Thoracic aorta (tissue), 2 donors: ENCODE results near the gene PFKFB3. TPM values are rescaled to one million over a fixed set of nuclear protein-coding genes. Genes with fewer than 3 reads are reported as not detected.
A peak's percentile ranks its signal among the peaks of the same experiment; 100 is the strongest.
"Not testable (repeated sequence)": the region's sequence is repeated elsewhere in the genome, so short reads cannot be mapped to it uniquely, and the experiment has no call there.

Experiments
- ATAC-seq: fragments of 150-250 bp; one replicate; pipeline ENCODE4 v1.8.0; 2017; ENCODE audit warnings: low read depth; ENCODE audit not compliant: insufficient number of reproducible peaks, low FRiP score
- DNase-seq: peaks from one replicate; pipeline ENCODE4 v3.0.0-alpha.2; 2020; ENCODE audit warnings: low spot score
- H3K27ac ChIP-seq, 2 donors: fragments of 200-600 bp; sonication (generic); 1 replicate in 1 of 2; 2 replicates in 1 of 2; pipeline ENCODE4 v1.5.1; 2016; ENCODE audit warnings: mild to moderate bottlenecking in 2 of 2, moderate library complexity in 2 of 2
- H3K27me3 ChIP-seq: fragments of 200-600 bp; sonication (generic); replicated peaks from 2 replicates; pipeline ENCODE4 v1.6.0; 2016; ENCODE audit warnings: mild to moderate bottlenecking; ENCODE audit not compliant: insufficient read depth
- H3K36me3 ChIP-seq: fragments of 200-600 bp; sonication (generic); one replicate; pipeline ENCODE4 v1.5.1; 2016
- H3K4me1 ChIP-seq, 2 donors: fragments of 200-600 bp; sonication (generic); 1 replicate in 1 of 2; 2 replicates in 1 of 2; pipeline versions ENCODE4 v1.5.1 to v1.6.0; 2016; ENCODE audit warnings: low read depth in 2 of 2, mild to moderate bottlenecking in 1 of 2; ENCODE audit not compliant: control insufficient read depth in 1 of 2
- H3K4me3 ChIP-seq: fragments of 200-600 bp; sonication (generic); 2 replicates; pipeline ENCODE4 v1.5.1; 2016; ENCODE audit warnings: mild to moderate bottlenecking
- H3K9me3 ChIP-seq: fragments of 200-600 bp; sonication (generic); 2 replicates; pipeline ENCODE4 v1.5.1; 2016
- CTCF ChIP-seq: fragments of 200-600 bp; sonication (generic); IDR thresholded peaks from one replicate; pipeline ENCODE4 v1.5.1; 2019; ENCODE audit warnings: antibody characterized with exemption
- total RNA-seq, 2 donors: library from RNA; depleted of rRNA; stranded (reverse); fragments of >200 nt; gene quantifications; one replicate each; pipeline versions ENCODE4 v1.1.0 to v1.2.3, GENCODE V29; 2016

Gene PFKFB3
- total RNA-seq, 2 donors from 2014 or later: 151 to 311 TPM

GRCh38 chr10:6283655-6284054 lies 80.9 kb downstream of the PFKFB3 start:
- Histone ChIP-seq H3K4me1 (peaks cover 3 to 20% of the 10 kb centered on the region in 2 donors), H3K36me3 (no peaks in the 10 kb centered on the region), H3K4me3 (no peak overlapping the region), H3K27ac (no peak overlapping the region), H3K27me3 (no peaks in the 10 kb centered on the region), H3K9me3 (no peaks in the 10 kb centered on the region)
- no peak for TF ChIP-seq CTCF
- no peak for DNase-seq
- no peak for ATAC-seq

GRCh38 chr10:6290621-6291020 lies 87.9 kb downstream of the PFKFB3 start:
- not testable (repeated sequence) for H3K27ac ChIP-seq, H3K27me3 ChIP-seq, H3K36me3 ChIP-seq, ATAC-seq, H3K9me3 ChIP-seq, DNase-seq, H3K4me3 ChIP-seq
- peaks cover 14 to 21% of the 10 kb centered on the region in 2 donors for H3K4me1 ChIP-seq

GRCh38 chr10:6292741-6293151 lies 90.0 kb downstream of the PFKFB3 start:
- no peak overlapping the region for H3K4me3 ChIP-seq
- H3K9me3 ChIP-seq: no peaks in the 10 kb centered on the region
- no peak for TF ChIP-seq CTCF
- ATAC-seq: no peak
- no peak for DNase-seq
- peaks cover 31 to 43% of the 10 kb centered on the region in 2 donors for H3K4me1 ChIP-seq
- H3K36me3 ChIP-seq: no peaks in the 10 kb centered on the region
- H3K27ac ChIP-seq: no peak overlapping the region
- H3K27me3 ChIP-seq: no peaks in the 10 kb centered on the region

- not testable (repeated sequence) for DNase-seq, H3K4me3 ChIP-seq, H3K9me3 ChIP-seq, H3K27me3 ChIP-seq, ATAC-seq, H3K36me3 ChIP-seq
- H3K4me1 ChIP-seq: peaks cover 49 to 68% of the 10 kb centered on the region in 2 donors
- peak overlapping the region; percentile 77 to 81 for H3K27ac ChIP-seq
Measured at GRCh38 chr10:6296425-6296824, 93.7 kb downstream of the PFKFB3 start.

GRCh38 chr10:6296828-6297251 lies 94.1 kb downstream of the PFKFB3 start:
- DNase-seq (no peak), ATAC-seq (no peak)
- Histone ChIP-seq H3K4me3 (no peak overlapping the region), H3K4me1 (peaks cover 45 to 68% of the 10 kb centered on the region in 2 donors), H3K9me3 (no peaks in the 10 kb centered on the region), H3K36me3 (no peaks in the 10 kb centered on the region), H3K27me3 (no peaks in the 10 kb centered on the region), H3K27ac (peak overlapping the region; percentile 77 to 81)
- no peak for TF ChIP-seq CTCF

- no peak for DNase-seq
- Histone ChIP-seq H3K27ac (peak overlapping the region; percentile 77 to 81), H3K27me3 (no peaks in the 10 kb centered on the region), H3K9me3 (no peaks in the 10 kb centered on the region), H3K36me3 (no peaks in the 10 kb centered on the region), H3K4me1 (peaks cover 44 to 65% of the 10 kb centered on the region in 2 donors), H3K4me3 (no peak overlapping the region)
- no peak for ATAC-seq
- TF ChIP-seq CTCF: no peak
Measured at GRCh38 chr10:6297522-6297921, 94.8 kb downstream of the PFKFB3 start.
